NB4 (cell line): ENCODE measurements around the gene GLCE.
A peak's percentile ranks its signal among the peaks of the same experiment; 100 is the strongest.

Source experiments
- DNase-seq: peaks from one replicate; pipeline ENCODE4 v3.0.0; 2010; ENCODE audit warnings: low read depth
- H3K4me3 ChIP-seq: one replicate; pipeline ENCODE4 v1.5.1; 2011; ENCODE audit warnings: mild to moderate bottlenecking, low read depth, low read length, moderate library complexity
- MYC ChIP-seq: IDR thresholded peaks from 2 replicates; pipeline ENCODE4 v1.6.1; 2011; ENCODE audit warnings: low read depth, low read length
- POLR2A ChIP-seq: IDR thresholded peaks from 2 replicates; pipeline ENCODE4 v1.6.1; 2011; ENCODE audit warnings: mild to moderate bottlenecking; ENCODE audit not compliant: insufficient read length; ENCODE audit errors: extremely low read depth
- TF ChIP-seq, protein P1 (sequence below): IDR thresholded peaks from one replicate; pipeline ENCODE4 v1.5.1; 2012; ENCODE audit warnings: low read depth, low read length
- TF ChIP-seq, protein P2 (sequence below): IDR thresholded peaks from 2 replicates; pipeline ENCODE4 v1.6.1; 2011; ENCODE audit warnings: low read depth, low read length

The GLCE gene

DNA sequence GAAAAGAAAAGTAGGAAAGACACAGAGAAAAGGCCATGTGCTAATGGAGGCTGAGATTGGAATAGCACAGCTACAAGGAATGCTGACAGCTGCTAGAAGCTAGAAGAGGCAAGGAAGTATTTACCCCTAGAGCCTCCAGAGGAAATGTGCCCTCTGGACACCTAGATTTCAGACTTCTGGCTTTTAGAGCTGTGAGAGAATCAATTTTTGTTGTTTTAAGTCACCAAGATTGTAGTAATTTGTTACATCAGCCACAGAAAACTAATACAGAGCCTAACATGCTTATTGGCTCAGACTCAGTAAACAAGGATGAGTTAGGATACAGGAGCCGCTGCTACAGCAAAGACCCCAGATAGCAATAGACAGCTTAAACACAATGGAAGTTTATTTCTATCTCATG, 33.1 kb upstream of the GLCE start:
- DNase-seq, result no peak
- TF ChIP-seq POLR2A (no peak), MYC (no peak)
- TF ChIP-seq, protein P1, sequence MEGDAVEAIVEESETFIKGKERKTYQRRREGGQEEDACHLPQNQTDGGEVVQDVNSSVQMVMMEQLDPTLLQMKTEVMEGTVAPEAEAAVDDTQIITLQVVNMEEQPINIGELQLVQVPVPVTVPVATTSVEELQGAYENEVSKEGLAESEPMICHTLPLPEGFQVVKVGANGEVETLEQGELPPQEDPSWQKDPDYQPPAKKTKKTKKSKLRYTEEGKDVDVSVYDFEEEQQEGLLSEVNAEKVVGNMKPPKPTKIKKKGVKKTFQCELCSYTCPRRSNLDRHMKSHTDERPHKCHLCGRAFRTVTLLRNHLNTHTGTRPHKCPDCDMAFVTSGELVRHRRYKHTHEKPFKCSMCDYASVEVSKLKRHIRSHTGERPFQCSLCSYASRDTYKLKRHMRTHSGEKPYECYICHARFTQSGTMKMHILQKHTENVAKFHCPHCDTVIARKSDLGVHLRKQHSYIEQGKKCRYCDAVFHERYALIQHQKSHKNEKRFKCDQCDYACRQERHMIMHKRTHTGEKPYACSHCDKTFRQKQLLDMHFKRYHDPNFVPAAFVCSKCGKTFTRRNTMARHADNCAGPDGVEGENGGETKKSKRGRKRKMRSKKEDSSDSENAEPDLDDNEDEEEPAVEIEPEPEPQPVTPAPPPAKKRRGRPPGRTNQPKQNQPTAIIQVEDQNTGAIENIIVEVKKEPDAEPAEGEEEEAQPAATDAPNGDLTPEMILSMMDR, result no peak
- TF ChIP-seq, protein P2, sequence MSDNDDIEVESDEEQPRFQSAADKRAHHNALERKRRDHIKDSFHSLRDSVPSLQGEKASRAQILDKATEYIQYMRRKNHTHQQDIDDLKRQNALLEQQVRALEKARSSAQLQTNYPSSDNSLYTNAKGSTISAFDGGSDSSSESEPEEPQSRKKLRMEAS, result no peak
- no peak overlapping the region for H3K4me3 ChIP-seq

DNA sequence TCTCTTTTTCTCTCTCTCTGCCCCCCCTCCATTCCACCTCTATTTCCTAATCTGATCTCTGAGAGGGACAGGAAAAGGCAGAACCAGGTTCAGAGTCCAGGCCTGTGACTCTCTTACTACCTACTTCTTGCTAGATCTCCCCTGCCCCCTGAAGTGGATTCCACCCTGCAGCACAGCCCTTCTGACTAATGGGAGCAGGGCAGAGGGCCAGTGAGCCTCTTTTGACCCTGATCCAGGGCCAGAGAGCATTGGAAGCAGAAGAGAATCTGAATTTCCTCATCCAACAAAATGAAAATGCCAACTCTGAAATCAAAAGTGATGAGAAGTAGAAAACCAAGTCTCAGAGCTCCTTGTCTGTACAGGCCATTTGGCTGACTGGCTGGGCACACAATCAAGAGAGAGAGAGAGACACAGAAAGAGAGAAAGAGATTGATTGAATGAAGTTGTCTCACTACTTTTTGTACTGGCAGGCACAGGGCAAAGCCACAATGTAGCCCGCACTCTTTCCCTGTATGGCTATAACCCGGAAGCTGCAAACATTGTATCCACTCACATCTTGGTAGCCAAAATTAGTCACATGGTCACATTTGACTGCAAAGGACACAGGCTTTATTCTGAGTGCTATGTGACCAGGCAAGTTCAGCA, 31.6 kb upstream of the GLCE start:
- TF ChIP-seq POLR2A (no peak), MYC (no peak)
- TF ChIP-seq, protein P2, result no peak
- TF ChIP-seq, protein P1, result no peak
- no peak overlapping the region for H3K4me3 ChIP-seq
- no peak for DNase-seq

DNA sequence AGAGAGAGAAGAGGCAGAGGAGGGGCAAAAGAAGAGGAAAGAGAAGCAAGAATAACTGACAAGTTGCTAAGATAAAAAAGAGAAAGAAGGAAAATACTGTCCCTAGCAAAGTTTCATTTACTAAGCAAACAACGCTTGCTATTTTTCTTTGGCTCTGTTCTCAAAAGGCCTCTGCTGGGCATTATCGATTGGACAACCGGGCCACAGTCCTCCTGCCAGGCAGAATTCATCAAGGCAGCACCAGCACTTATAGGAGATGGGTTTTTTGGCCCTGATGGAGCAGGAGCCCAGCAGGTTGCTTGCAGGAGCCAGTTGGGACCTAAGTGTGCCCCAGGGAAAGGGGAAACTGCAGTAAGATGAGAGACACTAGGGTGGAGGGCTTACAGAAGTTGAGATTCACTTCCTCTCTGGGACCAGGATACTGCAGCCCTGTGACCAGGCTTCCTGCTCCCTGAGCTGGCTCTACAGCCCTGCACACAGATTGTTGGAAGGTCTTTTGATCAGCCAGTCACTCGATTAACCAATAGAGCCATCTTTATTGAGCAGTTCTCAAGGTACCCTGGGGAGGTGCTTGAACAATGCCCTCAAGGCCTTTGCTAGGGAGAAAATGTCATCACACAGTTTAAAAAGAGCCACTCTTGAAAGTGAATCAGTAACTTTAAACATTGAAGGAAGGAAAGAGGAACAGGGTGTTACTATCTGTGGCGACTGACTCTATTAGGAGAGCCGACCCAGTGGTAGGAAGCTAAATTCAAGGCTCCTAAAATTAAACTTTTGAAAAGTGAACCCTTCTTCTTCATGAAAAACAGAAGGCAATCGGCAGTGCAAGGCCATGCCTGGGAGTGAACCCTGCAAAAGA, 28.8 kb upstream of the GLCE start:
- TF ChIP-seq, protein P1, result no peak
- no peak for TF ChIP-seq MYC
- no peak for TF ChIP-seq POLR2A
- TF ChIP-seq, protein P2, result no peak
- no peak overlapping the region for H3K4me3 ChIP-seq
- DNase-seq, result peak; percentile 35

DNA sequence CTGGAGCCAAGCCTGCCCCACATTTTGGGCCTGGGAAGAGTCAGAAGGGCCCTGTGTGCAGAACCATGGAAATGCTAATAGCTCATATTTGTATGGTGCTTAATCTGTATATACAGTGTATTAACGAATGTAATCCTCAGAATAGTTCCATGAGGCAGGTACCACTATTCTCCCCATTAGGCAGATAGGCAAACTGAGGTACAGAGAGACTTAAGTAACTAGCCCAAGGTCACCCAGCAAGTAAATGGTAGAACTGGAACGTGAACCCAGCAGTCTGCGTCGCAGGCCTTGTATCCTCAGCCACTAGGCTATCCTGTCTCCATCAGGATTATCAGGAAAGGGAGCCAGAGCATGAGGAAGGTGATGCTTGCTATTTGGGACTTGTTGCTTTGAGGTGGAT, 28.0 kb upstream of the GLCE start:
- TF ChIP-seq MYC (no peak), POLR2A (no peak)
- TF ChIP-seq, protein P1, result no peak
- TF ChIP-seq, protein P2, result no peak
- H3K4me3 ChIP-seq, result no peak overlapping the region

DNA sequence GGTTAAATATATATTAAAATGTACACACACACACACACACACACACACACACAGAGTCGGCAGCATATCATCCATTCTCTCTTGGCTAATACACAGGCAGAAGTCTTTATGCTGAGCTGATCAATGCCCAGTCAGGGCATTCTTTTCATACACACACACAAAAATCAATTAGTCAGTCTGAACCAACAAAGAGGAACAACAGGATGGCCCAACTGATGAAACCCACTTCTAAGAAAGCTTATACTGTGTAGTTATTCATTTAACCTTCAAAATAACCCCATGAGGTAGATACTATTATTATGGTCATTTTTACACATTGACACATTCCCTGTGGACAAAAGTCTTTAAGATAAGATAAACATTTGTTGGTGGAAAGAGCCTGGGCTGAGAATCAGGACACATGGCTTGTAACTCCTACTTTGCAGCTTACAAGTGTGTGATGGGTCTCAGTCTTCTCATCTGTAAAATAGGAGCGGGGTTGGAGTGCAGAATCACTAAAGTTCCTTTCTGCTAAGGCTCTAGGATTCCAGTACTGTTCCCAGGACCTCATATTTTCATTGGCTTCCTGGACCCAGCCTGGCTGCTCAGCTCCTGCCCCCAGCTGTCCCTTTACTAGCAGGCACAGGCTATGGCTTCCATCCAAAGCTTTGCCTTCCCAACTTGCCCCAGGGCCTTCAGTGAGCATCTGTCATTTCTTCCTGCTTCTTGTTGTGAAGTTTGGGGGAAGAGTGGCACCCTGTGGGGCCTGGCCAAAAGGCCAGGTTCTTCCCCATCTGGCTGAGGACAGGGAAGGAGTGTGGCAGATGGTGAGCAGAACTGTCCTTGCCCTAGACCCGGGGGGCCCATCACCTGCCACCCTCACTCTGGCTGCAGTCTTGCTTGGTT, 27.2 kb upstream of the GLCE start:
- TF ChIP-seq, protein P1, result no peak
- no peak for TF ChIP-seq MYC
- TF ChIP-seq POLR2A, result no peak
- TF ChIP-seq, protein P2, result no peak
- H3K4me3 ChIP-seq, result no peak overlapping the region
- DNase-seq, result peak; percentile 8

More for the DNA sequence above, 28.0 kb upstream of the GLCE start:
- no peak for DNase-seq
